Myocyte (in vitro differentiated cells): Measurements from ENCODE around the gene SUMF1. TPM values are rescaled to one million over a fixed set of nuclear protein-coding genes. Genes with fewer than 3 reads are reported as not detected.
A peak's percentile ranks its signal among the peaks of the same experiment; 100 is the strongest.

Experiments used
- DNase-seq: peaks from one replicate; pipeline ENCODE4 v3.0.0-alpha.2; 2012; ENCODE audit warnings: low read depth
- polyA plus RNA-seq: library from polyadenylated mRNA; unstranded; fragments of >200 nt; gene quantifications from one replicate; pipeline ENCODE4 v1.2.1, GENCODE V29; 2012; ENCODE audit warnings: missing spikeins
- total RNA-seq: library from RNA; depleted of rRNA; stranded (reverse); fragments of >200 nt; gene quantifications from 2 replicates; pipeline ENCODE4 v1.2.3, GENCODE V29; 2014

The SUMF1 gene
- 37.1 and 40.3 TPM in 2 replicates for total RNA-seq
- polyA plus RNA-seq = 57.5 TPM

DNA sequence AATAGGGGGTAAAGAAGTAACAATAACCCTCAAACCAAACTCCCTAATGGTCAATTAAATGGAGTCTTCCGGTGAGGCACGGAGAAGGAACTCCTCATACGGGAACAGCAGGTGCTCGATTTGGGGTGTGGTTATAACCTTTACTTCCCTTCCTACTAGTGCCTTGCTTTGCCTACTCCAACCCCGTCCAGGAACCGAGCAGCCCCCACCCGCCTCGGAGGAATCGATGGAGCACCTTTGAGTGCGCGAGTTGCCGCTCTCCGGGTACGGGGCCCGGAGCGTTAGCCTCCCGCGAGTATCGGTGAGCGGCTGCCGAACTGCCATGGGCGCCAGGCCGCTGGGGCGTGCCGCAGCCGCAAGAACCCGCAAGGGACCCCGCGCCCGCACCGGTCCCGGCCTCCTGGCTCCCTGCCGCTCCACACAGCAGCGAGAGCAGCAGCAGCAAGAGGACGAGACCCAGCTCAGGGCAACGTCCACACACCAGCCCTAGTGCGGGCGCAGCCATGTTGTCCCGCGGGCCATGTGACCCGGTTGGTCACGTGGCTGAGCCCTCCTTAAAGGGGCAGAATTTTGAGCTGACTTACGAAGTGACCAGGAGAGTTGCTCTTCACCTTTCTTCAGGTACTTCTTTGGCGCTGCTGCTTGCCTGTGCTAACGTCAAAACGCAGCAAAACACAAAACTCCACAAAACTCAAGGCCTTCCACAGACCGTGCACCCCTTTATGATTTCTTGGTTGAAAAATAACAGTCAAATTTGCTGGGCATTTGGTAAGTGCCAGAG, at the start of gene SUMF1:
TSS of gene SUMF1 (minus strand) at position 529 of the 781 bp plus-strand sequence. CDS start at position 505, 24 bp downstream.
- DNase-seq = peak; percentile 82

DNA sequence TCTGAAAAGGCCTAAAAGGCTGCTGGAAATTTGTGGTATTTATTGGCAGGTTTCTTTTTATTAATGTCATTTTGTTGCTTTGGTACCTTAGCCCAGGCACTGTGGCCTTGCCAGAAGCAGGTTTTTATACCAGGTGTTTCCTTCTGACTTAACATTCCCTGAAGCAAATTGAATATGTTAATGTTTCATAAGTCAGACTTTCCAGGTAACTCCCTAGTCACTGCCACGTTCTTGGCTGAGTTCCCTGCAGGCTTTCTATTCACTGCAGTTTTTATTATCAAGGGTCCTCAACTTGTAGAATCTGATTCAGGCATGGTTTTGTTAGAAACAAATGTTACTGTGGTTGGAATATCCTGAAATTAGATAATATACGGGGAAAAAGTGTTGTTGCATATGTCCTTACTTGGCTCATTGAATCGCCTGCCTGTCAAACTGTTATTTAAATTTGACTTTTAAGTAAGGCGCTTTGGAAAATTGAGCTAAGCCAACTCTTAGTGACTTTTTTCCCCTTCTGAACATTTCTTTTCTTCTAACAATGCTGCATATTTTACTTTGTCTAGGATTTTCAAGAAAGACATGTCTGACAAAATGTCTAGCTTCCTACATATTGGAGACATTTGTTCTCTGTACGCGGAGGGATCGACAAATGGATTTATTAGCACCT, 49.0 kb upstream of the SUMF1 start:
- DNase-seq = no peak

- no peak for DNase-seq
Measured at GRCh38 chr3:4514916-4515315, 47.8 kb upstream of the SUMF1 start.

GRCh38 chr3:4514321-4514720, 47.3 kb upstream of the SUMF1 start:
- DNase-seq = no peak

DNA sequence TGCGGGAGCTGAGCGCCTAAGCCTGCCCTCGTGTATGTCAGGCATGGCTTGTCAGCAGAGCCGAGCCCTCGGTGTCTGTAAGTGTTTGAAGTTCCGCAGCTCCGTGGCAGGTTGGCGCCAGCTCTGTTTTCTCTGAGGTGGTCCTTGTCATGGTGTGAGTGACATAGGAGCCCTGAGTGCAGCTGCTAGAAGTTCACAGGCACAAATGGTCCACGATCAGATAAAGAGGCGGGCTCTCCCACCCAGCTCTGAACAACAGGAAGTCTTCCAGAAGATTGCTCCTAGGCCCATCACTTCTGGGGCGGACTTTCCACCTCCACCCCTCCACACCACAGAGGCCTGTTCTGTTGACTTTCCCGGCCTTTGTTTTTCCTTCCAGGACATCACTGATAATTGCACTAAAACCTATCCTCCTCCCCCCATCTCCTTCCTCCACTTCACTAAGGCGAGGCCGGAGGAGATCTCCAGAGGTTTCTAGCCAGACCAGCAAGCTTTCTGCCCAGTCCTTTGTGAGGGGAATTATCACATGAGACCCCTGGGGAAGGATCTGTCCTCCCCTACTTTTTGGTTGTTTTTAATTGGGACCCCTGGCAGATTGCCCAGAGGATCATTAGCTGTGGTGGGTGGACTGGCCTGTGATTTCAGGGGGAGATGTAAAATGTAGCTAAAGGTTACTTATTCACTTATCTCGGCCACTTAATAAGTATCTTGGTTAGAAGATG, 46.0 kb upstream of the SUMF1 start:
- no peak for DNase-seq

DNA sequence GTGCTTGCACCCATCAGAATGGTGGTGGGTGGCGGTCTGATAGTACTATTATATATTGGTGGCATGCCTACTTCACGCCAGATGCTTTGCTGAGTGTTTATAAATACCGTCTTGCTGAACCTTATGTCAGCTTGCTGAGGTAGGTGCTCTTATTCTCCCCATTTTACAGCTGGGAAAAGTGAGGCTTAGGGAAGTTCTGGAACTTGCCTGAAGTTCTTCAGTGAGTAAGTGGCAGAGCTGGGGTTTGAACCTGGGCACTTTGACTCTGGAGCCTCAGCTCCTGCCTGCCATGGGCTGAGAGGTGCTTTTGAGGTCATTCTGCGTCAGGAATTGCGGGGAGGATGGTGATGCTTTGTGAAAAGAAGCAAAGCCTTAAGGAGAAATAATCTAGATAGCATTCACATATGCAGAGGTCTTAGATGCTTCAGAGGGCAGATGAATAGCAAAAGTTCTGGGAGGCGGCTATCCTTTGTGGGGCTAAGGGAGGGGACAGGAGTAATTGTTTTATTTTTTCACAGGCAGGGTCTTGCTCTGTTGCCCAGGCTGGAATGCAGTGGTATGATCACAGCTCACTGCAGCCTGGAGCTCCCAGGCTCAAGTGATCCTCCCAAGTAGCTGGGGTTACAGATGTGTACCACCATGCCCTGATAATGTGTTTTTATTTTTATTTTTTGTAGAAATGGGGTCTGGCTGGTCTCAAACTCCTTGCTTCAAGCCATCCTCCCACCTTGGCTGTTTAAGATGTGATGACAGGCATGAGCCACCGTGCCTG, 44.6 kb upstream of the SUMF1 start:
- no peak for DNase-seq

DNA sequence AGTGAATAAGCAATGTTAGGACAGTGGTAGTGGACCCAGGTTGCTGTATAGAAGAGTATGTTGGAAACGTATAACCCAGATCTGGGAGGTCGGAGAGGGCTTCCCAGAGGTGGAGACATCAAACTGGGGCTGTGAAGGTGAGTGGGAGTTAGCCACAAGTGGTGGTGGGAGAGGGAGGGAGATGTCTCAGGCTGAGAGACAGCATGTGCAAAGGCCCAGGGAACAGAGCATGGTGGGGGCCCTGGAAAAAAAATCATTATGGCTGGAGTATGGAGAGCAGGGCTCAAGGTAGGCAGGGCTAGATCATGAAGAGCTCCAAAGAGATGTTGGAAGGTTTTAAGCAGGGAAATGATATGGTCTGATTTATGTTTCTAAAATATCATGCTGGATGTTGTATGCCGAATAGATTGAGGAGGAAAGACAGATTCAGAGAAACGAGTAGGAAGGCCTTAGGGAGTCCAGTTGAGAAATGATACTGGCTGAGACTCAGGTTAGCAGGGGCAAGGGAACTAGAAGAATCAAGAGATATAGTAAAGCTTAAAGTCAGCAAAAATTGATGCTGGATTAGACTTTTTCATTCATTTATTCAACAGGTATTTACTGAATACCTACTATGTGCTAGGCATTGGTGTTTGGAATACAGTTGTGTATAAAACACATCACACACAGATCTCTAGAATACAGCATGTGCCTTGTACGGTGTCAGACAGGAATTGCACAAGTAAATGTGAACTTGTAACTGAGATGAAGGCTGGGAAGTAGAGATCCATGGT, 43.1 kb upstream of the SUMF1 start:
- DNase-seq = no peak

- DNase-seq = no peak
Measured at GRCh38 chr3:4509043-4509442, 42.0 kb upstream of the SUMF1 start.

DNA sequence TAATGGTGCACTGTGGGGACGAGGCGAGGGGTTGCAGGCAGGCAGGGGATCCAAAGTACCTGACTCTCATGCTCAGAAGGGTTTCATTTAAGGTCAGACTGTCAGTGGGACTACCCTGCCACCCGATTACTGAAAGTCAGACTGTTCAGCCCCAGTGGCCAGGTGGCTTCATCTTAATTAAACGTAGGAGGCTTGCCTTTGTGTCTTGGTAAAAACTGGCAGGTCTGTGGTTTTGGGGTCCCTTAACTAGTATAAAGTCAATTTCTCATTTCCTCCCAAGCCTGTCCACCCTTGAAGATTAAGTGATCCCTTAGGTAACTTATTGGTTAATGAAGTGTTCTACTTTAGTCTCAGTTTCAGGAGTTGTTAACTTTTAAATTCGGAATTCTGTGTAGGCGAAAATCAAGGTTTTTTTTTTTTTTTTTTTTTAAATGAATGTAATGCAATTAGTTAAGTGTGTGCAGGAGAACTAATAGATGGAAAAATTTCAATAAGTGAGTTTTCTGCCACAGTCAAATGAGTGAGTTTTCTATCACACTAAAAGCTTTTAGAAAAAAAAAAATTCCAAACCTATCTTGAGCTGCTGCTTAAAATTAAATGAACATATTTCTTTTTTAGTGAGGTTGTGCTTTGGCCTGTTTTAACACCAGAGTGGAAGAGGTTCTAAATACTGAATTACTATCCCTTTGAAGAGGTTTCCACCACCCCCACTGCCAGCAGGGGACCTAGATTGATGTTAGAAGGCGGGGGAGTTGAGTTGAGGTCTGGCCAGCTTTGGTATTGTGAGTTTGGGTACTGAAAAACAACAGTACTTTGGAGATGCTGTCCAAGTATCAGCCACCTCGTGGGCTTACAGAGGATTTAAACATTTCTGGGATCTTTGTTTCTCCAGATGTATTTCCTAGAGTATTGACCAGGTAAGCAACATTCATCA, 41.2 kb upstream of the SUMF1 start:
- DNase-seq = no peak

DNA sequence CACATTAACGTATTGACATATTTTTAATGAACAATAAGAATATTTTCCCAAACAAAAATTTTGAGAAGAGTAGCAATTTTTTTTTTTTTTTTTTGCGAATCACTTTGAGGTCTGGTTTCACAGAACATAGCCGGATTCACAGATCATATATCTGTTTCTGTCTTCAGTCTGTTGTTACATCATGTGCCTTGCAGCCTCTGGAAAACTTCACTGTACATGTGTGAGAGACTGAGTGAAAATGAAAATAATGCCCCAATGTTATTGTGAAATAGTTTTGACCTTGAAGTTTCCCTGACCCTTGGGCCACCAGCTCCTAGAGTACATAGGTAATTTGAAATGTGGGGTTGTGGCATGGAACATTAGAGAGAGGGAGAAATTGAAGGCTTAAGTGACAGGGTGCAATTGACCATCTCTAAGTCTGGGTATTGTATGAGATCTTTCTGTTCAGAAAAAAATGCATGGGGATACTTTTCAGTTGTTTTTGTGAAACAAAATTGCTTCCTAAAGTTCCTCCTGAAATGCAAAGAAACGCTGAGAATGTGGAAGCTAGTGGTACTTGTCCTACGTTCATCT, 40.0 kb upstream of the SUMF1 start:
- DNase-seq = no peak

DNA sequence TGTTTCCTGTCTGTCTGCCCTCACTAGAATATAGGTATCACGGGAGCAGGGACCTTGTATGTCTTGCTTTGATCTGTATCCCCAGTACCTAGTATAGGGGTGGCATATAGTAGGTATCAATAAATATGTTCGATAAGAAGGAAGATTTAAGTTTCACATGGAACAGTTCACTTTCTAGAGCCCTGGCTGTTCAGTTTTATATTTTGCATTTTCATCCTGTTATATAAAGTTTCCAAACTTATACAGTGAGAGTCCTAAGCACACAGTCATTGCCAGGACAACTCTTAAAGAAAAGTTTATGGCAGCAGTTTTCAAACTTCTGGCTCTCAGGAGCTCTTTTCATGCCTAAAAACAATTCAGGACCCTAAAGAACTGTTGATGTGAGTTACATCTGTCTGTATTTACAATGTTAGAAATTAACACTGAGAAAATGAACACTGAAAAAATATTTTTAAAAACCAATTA, 39.5 kb upstream of the SUMF1 start:
- no peak for DNase-seq

- DNase-seq = no peak
Measured at GRCh38 chr3:4505688-4506558, 38.9 kb upstream of the SUMF1 start.

- no peak for DNase-seq
Measured at GRCh38 chr3:4504340-4505261, 37.5 kb upstream of the SUMF1 start.

GRCh38 chr3:4503050-4503449, 36.0 kb upstream of the SUMF1 start:
- no peak for DNase-seq

DNA sequence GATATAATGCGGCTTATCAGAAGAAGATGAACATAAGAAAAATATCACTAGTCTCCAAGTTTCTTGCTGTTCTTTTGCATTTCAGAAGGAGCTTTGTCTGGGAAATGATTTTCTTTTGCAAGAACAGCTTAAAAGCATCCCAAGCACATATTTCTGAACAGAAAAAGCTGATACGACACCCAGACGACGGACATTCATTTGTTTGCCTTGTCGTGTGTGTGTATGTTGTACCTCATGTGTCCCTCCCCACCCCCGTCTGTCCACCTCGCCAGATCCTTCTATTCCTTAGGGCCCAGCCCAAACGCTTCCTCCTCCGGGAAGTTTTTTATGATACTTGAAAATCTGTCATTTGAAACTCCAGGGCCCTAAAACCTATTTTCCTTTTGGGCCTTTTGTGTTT, 34.9 kb upstream of the SUMF1 start:
- no peak for DNase-seq

GRCh38 chr3:4501437-4501836, 34.4 kb upstream of the SUMF1 start:
- no peak for DNase-seq

- no peak for DNase-seq
Measured at GRCh38 chr3:4498446-4498845, 31.4 kb upstream of the SUMF1 start.
